ENCODE measurements around the gene MSX2.

MSX2 gene

DNA sequence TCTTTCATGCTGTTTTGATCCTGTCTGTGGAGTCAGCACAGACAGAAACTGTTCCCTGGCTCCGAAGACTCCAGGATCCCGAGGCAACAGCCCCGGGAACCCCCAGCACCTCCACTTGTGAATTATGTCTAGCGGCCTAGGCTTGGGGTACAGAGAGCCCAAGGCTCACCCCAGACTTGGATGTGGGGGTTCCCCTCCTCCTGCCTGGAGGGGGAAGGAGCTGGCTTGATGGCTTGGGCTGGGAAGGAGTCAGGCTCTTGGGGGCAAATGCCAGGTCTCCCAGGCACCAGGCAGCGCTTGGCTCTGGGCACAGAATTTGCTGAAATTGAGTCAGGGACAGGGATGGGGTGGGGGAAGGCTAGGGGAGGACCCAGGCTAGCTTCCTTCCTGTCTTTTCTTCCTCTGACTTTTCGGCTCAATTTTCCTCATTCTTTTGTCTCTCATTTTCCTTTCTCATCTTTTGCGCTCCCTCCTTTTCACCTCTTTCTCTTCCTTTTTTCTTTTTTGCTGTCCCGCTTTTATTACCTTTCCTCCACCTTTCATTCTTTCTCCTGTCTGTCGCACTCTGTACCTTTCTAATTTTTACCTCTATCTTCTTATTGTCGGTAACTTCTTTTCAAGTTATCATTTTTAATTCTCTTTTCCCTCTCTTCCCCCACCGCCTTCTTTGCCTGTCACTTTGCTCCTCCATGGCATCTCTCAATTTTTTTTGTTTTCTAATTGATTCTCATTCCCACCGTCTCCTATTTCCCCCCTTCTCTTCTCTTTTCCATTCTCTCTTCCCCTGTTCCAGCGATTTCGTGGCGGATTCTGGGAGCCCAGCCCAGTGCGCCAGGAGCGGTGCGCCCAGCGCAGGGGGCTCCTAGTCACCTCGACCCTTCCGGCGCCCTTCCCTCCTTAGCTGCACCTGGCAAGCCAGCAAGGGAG is 10.5 kb downstream of the MSX2 start:
- peak overlapping the region; percentile 92 for H3K27ac ChIP-seq (ENCODE audit: low read depth, low read length, severe bottlenecking)
- 2% methylated on average over 20 of the region's 22 CpGs for WGBS, 2 experiments (ENCODE audit: insufficient coverage in 2 of 2)
- peaks cover 53% of the 10 kb centered on the region for H3K4me1 ChIP-seq (ENCODE audit: control insufficient read depth, insufficient read depth, low read length, poor library complexity, severe bottlenecking)

DNA sequence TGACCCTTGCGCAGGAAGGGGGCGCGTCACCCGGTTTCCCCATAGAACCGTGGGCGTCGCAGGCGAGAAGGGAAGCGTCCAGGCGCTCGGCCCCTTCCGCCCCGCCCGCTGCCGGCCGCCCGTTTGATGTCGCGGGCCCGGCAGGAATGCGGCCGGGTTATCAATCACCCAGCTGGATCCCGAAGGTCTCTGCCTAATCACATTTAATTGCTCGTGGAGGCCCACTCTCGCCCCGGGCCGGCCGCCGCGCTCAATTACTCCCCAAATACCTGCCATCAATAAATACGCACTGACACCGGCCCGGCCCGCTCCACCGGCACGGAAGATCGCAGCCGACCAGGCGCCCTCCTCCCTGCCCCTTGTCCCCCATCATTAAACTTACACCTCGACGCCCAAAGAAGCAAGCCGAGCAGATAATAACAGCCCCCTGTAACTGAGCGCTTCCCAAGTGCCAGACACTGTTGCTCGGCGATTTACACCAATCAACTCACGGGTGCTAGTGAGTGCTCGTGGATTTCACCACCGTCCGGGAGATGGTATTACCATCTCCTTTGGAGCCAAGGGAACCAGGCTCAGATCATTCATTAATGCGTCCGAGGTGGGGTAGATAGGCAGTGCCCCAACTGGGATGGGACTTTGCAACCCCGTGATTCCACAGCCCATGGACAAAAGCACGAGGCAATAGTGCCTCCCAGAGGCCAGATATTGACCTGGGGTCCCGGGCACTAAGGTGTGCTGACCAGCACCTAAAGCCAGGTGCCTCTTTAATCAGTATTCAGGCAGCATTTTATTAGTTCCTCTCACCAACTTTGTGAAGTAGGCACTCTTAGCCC is 11.3 kb downstream of the MSX2 start:
- 0 to 2% methylated on average over 45 to 53 of the region's 54 CpGs for WGBS, 2 experiments (ENCODE audit: insufficient coverage in 2 of 2)
- Histone ChIP-seq H3K27ac (ENCODE audit: low read depth, low read length, severe bottlenecking) (peak overlapping the region; percentile 92), H3K4me1 (ENCODE audit: control insufficient read depth, insufficient read depth, low read length, poor library complexity, severe bottlenecking) (peaks cover 53% of the 10 kb centered on the region), H3K9me3 (ENCODE audit: control insufficient read depth, low read length) (no peaks in the 10 kb centered on the region), H3K4me3 (ENCODE audit: extremely low read depth, insufficient read depth, low read length, poor library complexity, severe bottlenecking) (peak overlapping the region; percentile 38), H3K36me3 (ENCODE audit: control insufficient read depth, insufficient read depth, low read length) (peaks cover 21% of the 10 kb centered on the region)

More for the DNA sequence above, 10.5 kb downstream of the MSX2 start:
- H3K4me3 ChIP-seq (ENCODE audit: extremely low read depth, insufficient read depth, low read length, poor library complexity, severe bottlenecking) = peak overlapping the region; percentile 38
- H3K36me3 ChIP-seq (ENCODE audit: control insufficient read depth, insufficient read depth, low read length) = peaks cover 30% of the 10 kb centered on the region
- no peaks in the 10 kb centered on the region for H3K9me3 ChIP-seq (ENCODE audit: control insufficient read depth, low read length)

DNA sequence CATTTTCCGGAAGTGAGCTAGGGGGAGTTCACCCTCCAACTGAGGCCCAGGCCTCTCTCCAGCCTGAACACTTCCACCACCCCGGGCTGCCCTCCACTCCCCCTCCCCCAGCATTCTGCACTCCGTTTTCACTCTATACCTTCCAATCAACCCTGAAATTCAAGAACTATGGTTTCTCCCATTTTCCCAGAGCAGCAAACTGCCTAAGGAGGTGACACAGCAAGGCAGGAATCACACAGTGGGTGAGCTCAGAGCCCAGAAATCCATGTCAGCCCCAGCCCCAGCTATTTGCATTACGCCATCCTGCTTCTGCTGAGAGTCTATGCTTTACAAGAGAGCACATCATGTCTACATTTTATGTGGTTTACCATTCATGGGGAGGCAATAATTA is 11.9 kb downstream of the MSX2 start:
- 0 to 8% methylated on average over 3 of the region's 4 CpGs for WGBS, 2 experiments (ENCODE audit: insufficient coverage in 2 of 2)
- Histone ChIP-seq H3K27ac (ENCODE audit: low read depth, low read length, severe bottlenecking) (peak overlapping the region; percentile 92), H3K4me3 (ENCODE audit: extremely low read depth, insufficient read depth, low read length, poor library complexity, severe bottlenecking) (peak overlapping the region; percentile 38), H3K4me1 (ENCODE audit: control insufficient read depth, insufficient read depth, low read length, poor library complexity, severe bottlenecking) (peaks cover 53% of the 10 kb centered on the region), H3K9me3 (ENCODE audit: control insufficient read depth, low read length) (no peaks in the 10 kb centered on the region), H3K36me3 (ENCODE audit: control insufficient read depth, insufficient read depth, low read length) (peaks cover 15% of the 10 kb centered on the region)

DNA sequence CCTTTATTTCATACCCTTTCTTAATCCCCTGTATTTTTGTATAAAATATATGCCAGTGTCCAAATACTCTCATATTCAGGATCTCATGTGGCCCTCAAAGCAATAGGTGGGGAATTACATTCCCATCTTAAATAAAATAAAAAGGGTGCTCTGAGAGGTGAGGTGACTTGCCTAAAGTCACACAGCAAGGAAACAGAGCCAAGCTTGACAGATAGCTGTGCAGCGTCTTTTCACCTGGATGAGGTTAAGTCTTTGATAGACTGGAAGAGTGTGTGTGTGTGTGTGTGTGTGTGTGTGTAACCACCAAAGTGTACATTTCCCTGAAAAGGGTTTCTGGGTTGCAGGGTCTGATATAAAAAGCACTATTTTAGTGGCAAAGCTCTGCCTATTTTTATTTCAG is 12.4 kb downstream of the MSX2 start:
- H3K36me3 ChIP-seq (ENCODE audit: control insufficient read depth, insufficient read depth, low read length) = peaks cover 11% of the 10 kb centered on the region
- no peak overlapping the region for H3K4me3 ChIP-seq (ENCODE audit: extremely low read depth, insufficient read depth, low read length, poor library complexity, severe bottlenecking)
- peaks cover 49% of the 10 kb centered on the region for H3K4me1 ChIP-seq (ENCODE audit: control insufficient read depth, insufficient read depth, low read length, poor library complexity, severe bottlenecking)
- 67 to 83% methylated on average over 1 of the region's 1 CpG for WGBS, 2 experiments (ENCODE audit: insufficient coverage in 2 of 2)
- H3K27ac ChIP-seq (ENCODE audit: low read depth, low read length, severe bottlenecking) = peak overlapping the region; percentile 92
- no peaks in the 10 kb centered on the region for H3K9me3 ChIP-seq (ENCODE audit: control insufficient read depth, low read length)

DNA sequence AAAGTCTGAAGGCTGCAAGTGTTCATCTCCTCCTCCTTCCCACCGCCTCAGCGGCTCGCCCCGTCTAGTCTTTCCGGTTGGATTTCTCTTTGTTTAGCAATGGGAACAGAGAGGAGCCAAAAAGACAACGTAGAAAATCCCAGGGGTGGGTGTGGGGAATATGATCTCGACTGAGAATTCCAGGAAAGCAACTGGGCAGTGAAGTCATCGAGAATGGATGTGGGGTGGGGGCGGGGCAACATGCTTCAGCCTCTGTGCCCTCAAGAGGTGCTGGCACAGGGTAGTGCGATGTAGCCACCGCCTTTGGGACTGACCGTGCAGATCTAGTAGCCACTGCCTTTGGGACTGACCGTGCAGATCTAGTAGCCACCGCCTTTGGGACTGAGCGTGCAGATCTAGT is 12.9 kb downstream of the MSX2 start:
- WGBS, 2 experiments (ENCODE audit: insufficient coverage in 2 of 2) = 60 to 67% methylated on average over 9 to 10 of the region's 15 CpGs
- Histone ChIP-seq H3K27ac (ENCODE audit: low read depth, low read length, severe bottlenecking) (peak overlapping the region; percentile 92), H3K4me1 (ENCODE audit: control insufficient read depth, insufficient read depth, low read length, poor library complexity, severe bottlenecking) (peaks cover 46% of the 10 kb centered on the region), H3K4me3 (ENCODE audit: extremely low read depth, insufficient read depth, low read length, poor library complexity, severe bottlenecking) (no peak overlapping the region), H3K9me3 (ENCODE audit: control insufficient read depth, low read length) (no peaks in the 10 kb centered on the region), H3K36me3 (ENCODE audit: control insufficient read depth, insufficient read depth, low read length) (peaks cover 5% of the 10 kb centered on the region)

DNA sequence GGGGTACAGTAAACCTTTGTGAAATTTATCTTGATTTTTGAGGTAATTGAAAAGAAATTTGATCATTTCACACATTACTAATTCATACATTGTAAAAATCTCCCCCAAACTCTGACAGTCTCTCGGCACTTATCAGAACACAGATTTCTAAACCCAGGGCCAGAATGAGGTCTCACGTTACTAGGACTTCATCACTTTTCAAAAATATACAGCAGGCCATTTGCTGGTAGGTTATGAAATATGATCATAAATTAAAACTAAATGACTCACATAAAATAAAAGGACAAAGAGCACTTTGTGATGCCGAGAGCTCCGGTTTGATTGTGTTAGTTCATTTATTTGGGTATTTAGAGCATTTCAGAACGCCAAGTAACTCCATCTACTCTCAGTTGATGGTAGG is 17.0 kb downstream of the MSX2 start:
- peaks cover 14% of the 10 kb centered on the region for H3K4me1 ChIP-seq (ENCODE audit: control insufficient read depth, insufficient read depth, low read length, poor library complexity, severe bottlenecking)

DNA sequence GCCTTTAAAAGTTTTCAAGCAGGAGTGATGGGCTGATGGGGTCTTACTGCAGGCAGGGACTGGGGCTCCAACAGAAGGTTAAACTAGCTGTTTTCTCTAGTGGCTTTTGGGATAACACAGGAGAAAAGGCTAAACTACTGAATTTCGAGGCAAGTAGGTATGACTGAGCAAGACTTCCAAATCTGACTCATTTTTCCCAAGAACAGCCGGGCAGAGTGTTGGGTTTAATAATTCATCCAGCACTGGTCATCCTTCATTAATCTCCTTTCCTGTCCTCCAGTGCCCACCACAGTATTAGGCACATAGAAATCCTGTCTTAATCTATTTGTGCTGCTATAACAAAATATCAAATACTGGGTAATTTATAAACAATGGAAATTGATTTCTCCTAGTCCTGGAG is 20.5 kb downstream of the MSX2 start:
- Histone ChIP-seq H3K9me3 (ENCODE audit: control insufficient read depth, low read length) (no peaks in the 10 kb centered on the region), H3K4me1 (ENCODE audit: control insufficient read depth, insufficient read depth, low read length, poor library complexity, severe bottlenecking) (no peaks in the 10 kb centered on the region), H3K4me3 (ENCODE audit: extremely low read depth, insufficient read depth, low read length, poor library complexity, severe bottlenecking) (no peak overlapping the region), H3K36me3 (ENCODE audit: control insufficient read depth, insufficient read depth, low read length) (no peaks in the 10 kb centered on the region), H3K27ac (ENCODE audit: low read depth, low read length, severe bottlenecking) (no peak overlapping the region)
- 88 to 100% methylated on average over 1 to 2 of the region's 2 CpGs for WGBS, 2 experiments (ENCODE audit: insufficient coverage in 2 of 2)

More for the DNA sequence above, 17.0 kb downstream of the MSX2 start:
- WGBS, 2 experiments (ENCODE audit: insufficient coverage in 2 of 2) = 100% methylated on average over 1 to 2 of the region's 5 CpGs
- Histone ChIP-seq H3K36me3 (ENCODE audit: control insufficient read depth, insufficient read depth, low read length) (no peaks in the 10 kb centered on the region), H3K4me3 (ENCODE audit: extremely low read depth, insufficient read depth, low read length, poor library complexity, severe bottlenecking) (no peak overlapping the region), H3K27ac (ENCODE audit: low read depth, low read length, severe bottlenecking) (no peak overlapping the region), H3K9me3 (ENCODE audit: control insufficient read depth, low read length) (no peaks in the 10 kb centered on the region)

DNA sequence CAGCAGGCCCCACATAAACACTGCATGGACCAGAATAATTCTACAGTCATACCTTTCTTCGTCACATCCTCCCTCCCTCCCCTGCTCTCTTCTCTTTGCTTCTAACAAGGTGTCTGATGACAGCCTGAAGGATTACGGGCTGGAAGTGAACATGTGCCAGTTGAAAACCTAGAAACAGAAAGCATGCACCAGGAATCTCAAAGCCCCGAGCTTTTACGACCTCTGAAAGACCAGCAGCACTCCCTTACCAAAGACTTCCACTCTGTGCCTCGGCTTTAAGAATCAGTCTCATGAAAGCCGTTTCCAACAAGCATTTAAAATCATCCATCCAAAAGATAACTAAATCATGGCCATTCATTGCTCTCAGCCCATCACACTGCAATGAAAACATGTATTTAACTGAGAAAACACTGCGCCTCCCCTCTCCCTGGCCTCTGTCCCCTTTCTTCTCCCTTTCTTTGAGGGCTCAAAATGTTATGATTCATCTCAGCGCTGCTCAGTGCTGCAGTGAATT is 21.3 kb downstream of the MSX2 start:
- Histone ChIP-seq H3K9me3 (ENCODE audit: control insufficient read depth, low read length) (no peaks in the 10 kb centered on the region), H3K4me3 (ENCODE audit: extremely low read depth, insufficient read depth, low read length, poor library complexity, severe bottlenecking) (no peak overlapping the region), H3K4me1 (ENCODE audit: control insufficient read depth, insufficient read depth, low read length, poor library complexity, severe bottlenecking) (no peaks in the 10 kb centered on the region), H3K27ac (ENCODE audit: low read depth, low read length, severe bottlenecking) (no peak overlapping the region), H3K36me3 (ENCODE audit: control insufficient read depth, insufficient read depth, low read length) (no peaks in the 10 kb centered on the region)
- WGBS, 2 experiments (ENCODE audit: insufficient coverage in 2 of 2) = 85 to 86% methylated on average over 7 to 8 of the region's 8 CpGs

DNA sequence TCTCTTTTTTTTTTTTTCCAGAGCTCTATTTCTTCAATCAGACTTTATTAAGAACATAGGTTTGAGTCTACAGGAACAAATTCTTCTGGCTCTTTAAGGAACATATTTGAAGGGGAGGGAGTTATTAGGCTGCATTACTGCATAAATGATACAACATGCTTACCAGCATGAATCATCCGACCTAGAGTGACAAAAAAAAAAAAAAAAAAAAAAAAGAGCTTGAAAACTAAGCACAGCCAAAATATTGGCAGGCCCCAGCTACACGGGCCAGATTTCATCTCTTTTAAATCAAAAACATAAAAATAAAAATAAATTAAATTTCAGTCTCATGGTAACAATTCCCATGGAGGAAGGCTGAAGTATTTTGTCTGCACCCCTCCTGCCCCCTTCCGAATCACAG is 26.3 kb downstream of the MSX2 start:
- Histone ChIP-seq H3K9me3 (ENCODE audit: control insufficient read depth, low read length) (no peaks in the 10 kb centered on the region), H3K4me1 (ENCODE audit: control insufficient read depth, insufficient read depth, low read length, poor library complexity, severe bottlenecking) (no peaks in the 10 kb centered on the region), H3K36me3 (ENCODE audit: control insufficient read depth, insufficient read depth, low read length) (no peaks in the 10 kb centered on the region), H3K27ac (ENCODE audit: low read depth, low read length, severe bottlenecking) (peak overlapping the region; percentile 41), H3K4me3 (ENCODE audit: extremely low read depth, insufficient read depth, low read length, poor library complexity, severe bottlenecking) (peak overlapping the region; percentile 57)
- WGBS, 2 experiments (ENCODE audit: insufficient coverage in 2 of 2) = 0 to 11% methylated on average over 1 of the region's 3 CpGs

DNA sequence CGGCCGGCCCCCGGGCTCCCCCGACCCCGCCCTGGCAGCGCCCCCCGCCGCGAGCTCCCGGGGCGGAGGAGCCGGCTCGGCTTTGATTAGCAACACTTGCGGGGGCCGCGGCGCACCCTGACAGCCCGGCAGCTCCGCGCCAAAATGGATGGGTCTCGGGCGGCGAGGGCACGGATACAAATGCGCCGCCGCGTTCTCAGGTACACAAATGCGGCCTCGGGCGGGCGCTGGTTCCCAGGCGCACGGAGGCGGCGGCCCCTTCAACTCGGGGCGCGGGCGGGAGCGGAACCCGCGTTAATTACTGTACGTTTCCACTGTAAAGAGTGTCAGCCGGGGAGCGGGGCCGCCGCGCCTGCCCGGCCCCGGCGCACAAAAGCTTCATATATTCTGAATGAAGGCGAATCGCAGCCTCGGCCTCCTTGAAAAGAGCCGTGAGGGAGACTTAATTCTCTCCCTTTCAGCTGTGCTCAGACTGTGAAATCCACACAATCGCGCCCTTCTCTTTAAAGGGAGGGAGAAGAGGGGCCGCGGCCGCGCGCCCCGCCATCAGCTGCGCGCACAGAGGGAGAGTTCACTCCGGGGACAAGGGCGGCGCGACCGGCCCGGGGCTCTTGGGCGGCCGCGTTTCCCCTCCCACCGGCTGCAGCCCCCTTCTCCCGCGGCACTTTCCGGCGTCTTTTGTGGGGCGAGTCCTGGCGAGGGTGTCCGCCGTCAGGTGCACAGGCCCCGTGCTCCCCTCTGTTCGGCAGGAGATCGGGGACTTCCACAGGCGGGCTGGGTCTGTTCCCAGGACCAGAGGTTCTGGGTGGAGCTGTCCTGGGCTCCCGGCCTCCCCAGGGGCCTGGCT is 27.0 kb downstream of the MSX2 start:
- Histone ChIP-seq H3K36me3 (ENCODE audit: control insufficient read depth, insufficient read depth, low read length) (no peaks in the 10 kb centered on the region), H3K4me1 (ENCODE audit: control insufficient read depth, insufficient read depth, low read length, poor library complexity, severe bottlenecking) (no peaks in the 10 kb centered on the region), H3K27ac (ENCODE audit: low read depth, low read length, severe bottlenecking) (peak overlapping the region; percentile 41), H3K9me3 (ENCODE audit: control insufficient read depth, low read length) (no peaks in the 10 kb centered on the region), H3K4me3 (ENCODE audit: extremely low read depth, insufficient read depth, low read length, poor library complexity, severe bottlenecking) (peak overlapping the region; percentile 57)
- WGBS, 2 experiments (ENCODE audit: insufficient coverage in 2 of 2) = 0 to 1% methylated on average over 52 to 65 of the region's 89 CpGs

Measured in mesodermal cell (in vitro differentiated cells).